NCI-H1930 (cell line): ENCODE measurements around the gene LRRC25.

Source experiments
- DNase-seq, 2 experiments: peaks; one replicate each; lab custom pipeline; 2025; lab: John Stamatoyannopoulos, UW

LRRC25 gene

DNA sequence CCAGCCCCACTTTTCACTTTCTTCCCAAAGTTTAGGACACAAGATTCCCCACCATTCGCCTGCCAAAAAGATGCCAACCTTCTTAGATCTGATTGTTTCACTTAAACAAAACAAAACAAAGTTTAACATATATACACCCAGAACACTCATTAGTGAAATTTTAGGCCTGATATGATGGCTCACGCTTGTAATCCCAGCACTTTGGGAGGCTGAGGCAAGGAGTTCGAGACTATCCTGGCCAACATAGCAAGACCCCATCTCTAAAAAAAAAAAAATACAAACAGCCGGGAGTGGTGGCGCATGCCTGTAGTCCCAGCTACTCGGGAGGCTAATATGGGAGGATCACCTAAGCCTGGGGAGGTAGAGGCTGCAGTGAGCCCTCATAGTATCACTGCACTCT is 52.1 kb downstream of the LRRC25 start:
- DNase-seq = no peak

DNA sequence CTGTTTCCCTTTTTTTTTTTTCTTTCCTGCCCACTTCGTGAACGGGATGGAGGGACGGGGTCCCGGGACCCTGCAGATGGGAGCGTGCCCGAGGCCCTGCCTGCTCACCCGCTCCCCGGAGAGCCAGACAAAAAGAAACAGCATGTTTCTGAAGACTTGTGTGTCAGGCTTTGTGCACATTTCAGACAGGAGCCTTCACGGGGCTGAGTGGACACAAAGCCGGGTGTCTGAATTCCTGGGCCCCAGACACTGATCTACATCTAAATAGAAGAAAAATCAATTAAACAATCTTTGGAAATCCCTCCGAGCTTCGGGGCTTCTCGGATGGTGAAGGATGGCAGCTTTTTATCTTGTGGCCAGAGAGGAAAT is 52.9 kb downstream of the LRRC25 start:
- no peak for DNase-seq

DNA sequence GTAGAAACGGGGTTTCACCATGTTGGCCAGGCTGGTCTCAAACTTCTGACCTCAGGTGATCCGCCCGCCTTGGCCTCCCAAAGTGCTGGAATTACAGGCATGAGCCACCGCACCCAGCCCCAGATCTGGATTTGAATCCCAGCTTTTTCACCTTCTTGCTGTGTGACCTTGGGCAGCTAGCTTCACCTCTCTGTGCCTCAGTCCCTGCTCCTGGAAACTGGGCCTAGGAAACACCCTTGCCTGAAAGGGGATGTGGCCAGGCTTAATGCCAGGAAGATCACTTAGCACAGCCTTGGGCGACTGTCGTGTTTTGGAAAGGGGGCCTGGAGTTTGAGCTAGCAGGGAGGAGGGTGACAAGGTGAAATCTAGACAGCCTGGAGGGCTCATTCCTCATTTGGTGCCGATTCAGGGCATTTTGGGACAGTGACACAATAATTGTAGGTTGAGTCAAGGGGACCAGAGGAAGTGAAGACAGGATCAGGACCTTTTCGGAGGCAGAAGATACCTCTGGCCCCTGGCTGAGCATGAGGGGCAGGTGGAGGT is 55.3 kb downstream of the LRRC25 start:
- no peak for DNase-seq
